WTC11 (cell line): ENCODE results near the gene RRP36. TPM values are rescaled to one million over a fixed set of nuclear protein-coding genes. Genes with fewer than 3 reads are reported as not detected.
"Not testable (repeated sequence)": the region's sequence is repeated elsewhere in the genome, so short reads cannot be mapped to it uniquely, and the experiment has no call there.

Source experiments
- ATAC-seq: fragments of 200-7000 bp; cut with Tn5 transposase; 2 replicates; pipeline ENCODE4 v1.10.0; 2021; ENCODE audit warnings: mild to moderate bottlenecking, moderate library complexity
- CTCF ChIA-PET: fragments of 300-600 bp; sonication (Branson Sonifier 250); formaldehyde crosslinking; loops from one replicate; lab custom pipeline; 2021; ENCODE audit warnings: antibody characterized with exemption; lab: Charles Lee
- POLR2A ChIA-PET: fragments of 350-600 bp; sonication (Branson Sonifier 250); formaldehyde crosslinking; loops from one replicate; lab custom pipeline; 2021; ENCODE audit warnings: antibody characterized with exemption; lab: Charles Lee
- DNase-seq: peaks from one replicate; pipeline ENCODE4 v3.0.0; 2021; ENCODE audit warnings: low spot score
- H3K27ac Mint-ChIP-seq: 2 replicates; pipeline ENCODE4 v1.8.0; 2021; ENCODE audit warnings: mixed read lengths
- H3K27me3 Mint-ChIP-seq: 2 replicates; pipeline ENCODE4 v1.8.0; 2021; ENCODE audit warnings: low read depth, mild to moderate bottlenecking, moderate library complexity, mixed read lengths
- H3K36me3 Mint-ChIP-seq: 2 replicates; pipeline ENCODE4 v1.8.0; 2021; ENCODE audit warnings: mixed read lengths
- H3K4me1 Mint-ChIP-seq: 2 replicates; pipeline ENCODE4 v1.8.0; 2022; ENCODE audit warnings: mixed read lengths
- H3K4me3 Mint-ChIP-seq: 2 replicates; pipeline ENCODE4 v1.8.0; 2021; ENCODE audit warnings: mild to moderate bottlenecking, moderate library complexity, mixed read lengths
- H3K9me3 Mint-ChIP-seq: 2 replicates; pipeline ENCODE4 v1.8.0; 2021; ENCODE audit warnings: mixed read lengths
- ATF3 ChIP-seq: sonication (generic); formaldehyde crosslinking; conservative IDR thresholded peaks from 2 replicates; pipeline ENCODE4 v1.8.1; 2022; ENCODE audit warnings: mild to moderate bottlenecking, missing genetic modification reagents
- CREB1 ChIP-seq: sonication (generic); formaldehyde crosslinking; IDR thresholded peaks from 2 replicates; pipeline ENCODE4 v1.8.0; 2023; ENCODE audit warnings: mild to moderate bottlenecking, missing genetic modification reagents
- ERG ChIP-seq: fragments of 250-450 bp; sonication (Bioruptor Pico); IDR thresholded peaks from 2 replicates; pipeline ENCODE4 v1.8.0; 2021; ENCODE audit warnings: mild to moderate bottlenecking
- ETV6 ChIP-seq: sonication (generic); formaldehyde crosslinking; IDR thresholded peaks from 2 replicates; pipeline ENCODE4 v1.8.1; 2022; ENCODE audit warnings: mild to moderate bottlenecking, missing genetic modification reagents
- GRHL2 ChIP-seq: fragments of 250-450 bp; sonication (Bioruptor Pico); IDR thresholded peaks from 2 replicates; pipeline ENCODE4 v1.8.0; 2022; ENCODE audit warnings: mild to moderate bottlenecking, moderate library complexity; ENCODE audit not compliant: insufficient replicate concordance, severe bottlenecking
- HMGA2 ChIP-seq: fragments of 250-450 bp; sonication (Bioruptor Pico); IDR thresholded peaks from 2 replicates; pipeline ENCODE4 v1.4.0; 2021; ENCODE audit warnings: mild to moderate bottlenecking, moderate library complexity
- NR1H2 ChIP-seq: sonication (generic); formaldehyde crosslinking; IDR thresholded peaks from 2 replicates; pipeline ENCODE4 v1.9.0; 2021; ENCODE audit warnings: mild to moderate bottlenecking, moderate library complexity, missing genetic modification reagents
- SMAD3 ChIP-seq: sonication (generic); formaldehyde crosslinking; IDR thresholded peaks from 2 replicates; pipeline ENCODE4 v1.8.0; 2022; ENCODE audit warnings: missing genetic modification reagents, mild to moderate bottlenecking, borderline replicate concordance
- SMAD4 ChIP-seq: sonication (generic); formaldehyde crosslinking; IDR thresholded peaks from 2 replicates; pipeline ENCODE4 v1.8.0; 2022; ENCODE audit warnings: mild to moderate bottlenecking, missing genetic modification reagents
- TCF7 ChIP-seq: sonication (generic); formaldehyde crosslinking; IDR thresholded peaks from 2 replicates; pipeline ENCODE4 v1.8.0; 2022; ENCODE audit warnings: mild to moderate bottlenecking, low read depth, missing genetic modification reagents, moderate library complexity
- TP53 ChIP-seq: sonication (generic); formaldehyde crosslinking; IDR thresholded peaks from 2 replicates; pipeline ENCODE4 v1.8.1; 2023; ENCODE audit warnings: mild to moderate bottlenecking, missing genetic modification reagents
- USF2 ChIP-seq: sonication (generic); formaldehyde crosslinking; IDR thresholded peaks from 2 replicates; pipeline ENCODE4 v1.8.1; 2023; ENCODE audit warnings: mild to moderate bottlenecking, missing genetic modification reagents, moderate library complexity
- ZNF121 ChIP-seq: sonication (generic); formaldehyde crosslinking; IDR thresholded peaks from 2 replicates; pipeline ENCODE4 v1.8.0; 2023; ENCODE audit warnings: missing genetic modification reagents
- ZNF416 ChIP-seq: fragments of 250-450 bp; sonication (Bioruptor Pico); IDR thresholded peaks from 2 replicates; pipeline ENCODE4 v1.9.0; 2021; ENCODE audit warnings: mild to moderate bottlenecking, inconsistent platforms
- total RNA-seq: library from RNA; stranded (reverse); gene quantifications from 3 replicates; pipeline ENCODE4 v1.2.3, GENCODE V29; 2021
- TF ChIP-seq, protein P1 (sequence below): sonication (generic); formaldehyde crosslinking; IDR thresholded peaks from 2 replicates; pipeline ENCODE4 v1.8.1; 2023; ENCODE audit warnings: mild to moderate bottlenecking, moderate library complexity, missing genetic modification reagents
- TF ChIP-seq, protein P2 (sequence below): sonication (generic); formaldehyde crosslinking; IDR thresholded peaks from 2 replicates; pipeline ENCODE4 v1.8.1; 2023; ENCODE audit warnings: mild to moderate bottlenecking, missing genetic modification reagents

Gene RRP36
- total RNA-seq, 1 experiment from 2014 or later = 81.0 TPM

DNA sequence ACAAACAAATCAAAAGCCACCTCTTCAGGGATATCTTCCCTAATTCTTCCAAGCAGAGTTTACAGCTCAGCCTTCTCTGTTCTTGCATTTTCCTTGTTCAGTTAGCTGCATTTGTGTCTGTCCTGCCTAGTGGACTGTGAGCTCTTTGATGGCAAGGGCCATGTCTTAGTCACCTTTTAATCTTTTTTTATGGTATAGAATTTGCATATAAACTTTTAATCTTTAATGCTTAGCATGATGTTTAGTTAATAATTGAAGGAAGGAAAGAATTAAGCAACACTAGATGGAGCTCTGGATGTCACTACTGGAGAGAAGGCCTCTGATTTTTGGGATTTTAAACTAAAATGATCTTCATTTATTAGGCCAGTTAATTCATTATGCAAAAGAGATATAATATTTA, 24.9 kb upstream of the RRP36 start:
- H3K27me3 Mint-ChIP-seq = no peaks in the 10 kb centered on the region
- TF ChIP-seq TP53 (CRISPR knock-in tag) (no peak), USF2 (no peak), CREB1 (CRISPR knock-in tag) (no peak), GRHL2 (CRISPR knock-in tag) (no peak), ZNF416 (CRISPR knock-in tag) (no peak), ETV6 (CRISPR knock-in tag) (no peak)
- TF ChIP-seq, protein P1, sequence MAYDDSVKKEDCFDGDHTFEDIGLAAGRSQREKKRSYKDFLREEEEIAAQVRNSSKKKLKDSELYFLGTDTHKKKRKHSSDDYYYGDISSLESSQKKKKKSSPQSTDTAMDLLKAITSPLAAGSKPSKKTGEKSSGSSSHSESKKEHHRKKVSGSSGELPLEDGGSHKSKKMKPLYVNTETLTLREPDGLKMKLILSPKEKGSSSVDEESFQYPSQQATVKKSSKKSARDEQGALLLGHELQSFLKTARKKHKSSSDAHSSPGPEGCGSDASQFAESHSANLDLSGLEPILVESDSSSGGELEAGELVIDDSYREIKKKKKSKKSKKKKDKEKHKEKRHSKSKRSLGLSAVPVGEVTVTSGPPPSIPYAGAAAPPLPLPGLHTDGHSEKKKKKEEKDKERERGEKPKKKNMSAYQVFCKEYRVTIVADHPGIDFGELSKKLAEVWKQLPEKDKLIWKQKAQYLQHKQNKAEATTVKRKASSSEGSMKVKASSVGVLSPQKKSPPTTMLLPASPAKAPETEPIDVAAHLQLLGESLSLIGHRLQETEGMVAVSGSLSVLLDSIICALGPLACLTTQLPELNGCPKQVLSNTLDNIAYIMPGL (CRISPR knock-in tag) = no peak
- TF ChIP-seq, protein P2, sequence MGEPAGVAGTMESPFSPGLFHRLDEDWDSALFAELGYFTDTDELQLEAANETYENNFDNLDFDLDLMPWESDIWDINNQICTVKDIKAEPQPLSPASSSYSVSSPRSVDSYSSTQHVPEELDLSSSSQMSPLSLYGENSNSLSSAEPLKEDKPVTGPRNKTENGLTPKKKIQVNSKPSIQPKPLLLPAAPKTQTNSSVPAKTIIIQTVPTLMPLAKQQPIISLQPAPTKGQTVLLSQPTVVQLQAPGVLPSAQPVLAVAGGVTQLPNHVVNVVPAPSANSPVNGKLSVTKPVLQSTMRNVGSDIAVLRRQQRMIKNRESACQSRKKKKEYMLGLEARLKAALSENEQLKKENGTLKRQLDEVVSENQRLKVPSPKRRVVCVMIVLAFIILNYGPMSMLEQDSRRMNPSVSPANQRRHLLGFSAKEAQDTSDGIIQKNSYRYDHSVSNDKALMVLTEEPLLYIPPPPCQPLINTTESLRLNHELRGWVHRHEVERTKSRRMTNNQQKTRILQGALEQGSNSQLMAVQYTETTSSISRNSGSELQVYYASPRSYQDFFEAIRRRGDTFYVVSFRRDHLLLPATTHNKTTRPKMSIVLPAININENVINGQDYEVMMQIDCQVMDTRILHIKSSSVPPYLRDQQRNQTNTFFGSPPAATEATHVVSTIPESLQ (CRISPR knock-in tag) = no peak
- no peak for ATAC-seq
- H3K36me3 Mint-ChIP-seq = peaks cover 5% of the 10 kb centered on the region; the same call in 1 of the 2 replicates
- ChIA-PET CTCF (interaction anchor here (0.8 to 2.2 kb wide), 7 partner anchors 12 to 147 kb away, joined by 4 to 11 read pairs (median 5); partner anchors contain the start of genes CNPY3, KLHDC3, MEA1 and PEX6), POLR2A (interaction anchor here (1.2 to 1.4 kb wide), 2 partner anchors 13 to 17 kb away, joined by 3 to 5 read pairs; partner anchors contain the start of genes PEX6 and PPP2R5D)
- no peaks in the 10 kb centered on the region for H3K9me3 Mint-ChIP-seq
- H3K4me3 Mint-ChIP-seq = no peak overlapping the region
- H3K27ac Mint-ChIP-seq = no peak overlapping the region
- no peaks in the 10 kb centered on the region for H3K4me1 Mint-ChIP-seq
- no peak for DNase-seq

DNA sequence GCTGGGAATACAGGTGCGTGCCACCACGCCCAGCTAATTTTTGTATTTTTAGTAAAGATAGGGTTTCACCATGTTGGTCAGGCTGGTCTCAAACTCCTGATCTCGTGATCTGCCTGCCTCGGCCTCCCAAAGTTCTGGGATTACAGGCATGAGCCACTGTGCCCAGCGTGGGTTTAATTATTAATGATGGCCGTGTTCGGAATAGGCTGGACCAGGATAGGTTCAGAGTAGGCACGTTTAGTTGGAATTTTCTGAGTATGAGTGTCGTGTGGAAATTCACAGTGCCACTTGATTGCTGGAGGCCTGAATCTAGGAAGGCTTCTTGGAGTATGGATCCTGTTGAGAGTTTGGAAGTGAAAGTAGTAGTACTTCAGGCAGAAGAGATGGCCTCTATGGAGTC, 23.2 kb upstream of the RRP36 start:
- H3K9me3 Mint-ChIP-seq, H3K4me1 Mint-ChIP-seq, ATAC-seq, DNase-seq, H3K36me3 Mint-ChIP-seq, POLR2A ChIA-PET, H3K4me3 Mint-ChIP-seq, H3K27me3 Mint-ChIP-seq, H3K27ac Mint-ChIP-seq: not testable (repeated sequence)
- CTCF ChIA-PET = interaction anchor here (1.0 kb wide), 1 partner anchor 16 kb away, joined by 3 read pairs; the partner anchor contains the start of genes KLHDC3 and MEA1

- H3K27me3 Mint-ChIP-seq = no peaks in the 10 kb centered on the region
- H3K27ac Mint-ChIP-seq = no peak overlapping the region
- ATAC-seq = no peak
- no peaks in the 10 kb centered on the region for H3K9me3 Mint-ChIP-seq
- peaks cover 7% of the 10 kb centered on the region for H3K36me3 Mint-ChIP-seq
- no peak for DNase-seq
- POLR2A ChIA-PET = no interaction called here
- peaks cover 4% of the 10 kb centered on the region; the same call in 1 of the 2 replicates for H3K4me1 Mint-ChIP-seq
- CTCF ChIA-PET = no interaction called here
- TF ChIP-seq ERG (CRISPR knock-in tag) = no peak
- no peak for TF ChIP-seq SMAD3 (CRISPR knock-in tag)
- no peak for TF ChIP-seq TCF7 (CRISPR knock-in tag)
- no peak for TF ChIP-seq ATF3 (CRISPR knock-in tag)
- no peak for TF ChIP-seq HMGA2
- TF ChIP-seq SMAD4 (CRISPR knock-in tag) = no peak
- TF ChIP-seq ZNF121 (CRISPR knock-in tag) = no peak
- no peak for TF ChIP-seq NR1H2 (CRISPR knock-in tag)
- no peak overlapping the region for H3K4me3 Mint-ChIP-seq
These were observed 19.6 kb upstream of the RRP36 start for GRCh38 chr6:43001843-43002242.
